K562 (cell line): ENCODE data around the gene IFNGR2. TPM values are rescaled to one million over a fixed set of nuclear protein-coding genes. Genes with fewer than 3 reads are reported as not detected.

Source experiments
- CTBP1 ChIP-seq: fragments of 450-650 bp; IDR thresholded peaks from 2 replicates; pipeline ENCODE4 v1.6.1; 2016; ENCODE audit warnings: borderline replicate concordance
- ELF1 ChIP-seq: fragments of 200-800 bp; sonication (Bioruptor generic); IDR thresholded peaks from 2 replicates; pipeline ENCODE4 v1.6.1; 2016; ENCODE audit warnings: missing genetic modification characterization, missing compliant biosample characterization
- EWSR1 ChIP-seq: fragments of 450-650 bp; IDR thresholded peaks from 2 replicates; pipeline ENCODE4 v1.6.1; 2018; ENCODE audit warnings: borderline replicate concordance, mild to moderate bottlenecking, low read depth, moderate library complexity; ENCODE audit not compliant: partially characterized antibody
- FOXK2 ChIP-seq, 2 experiments: fragments of 450-650 bp; IDR thresholded peaks in 1 of 2; conservative IDR thresholded peaks in 1 of 2; 2 replicates each; pipeline ENCODE4 v1.6.1; 2016; ENCODE audit warnings: low read depth in 2 of 2, mild to moderate bottlenecking in 1 of 2
- KDM5B ChIP-seq: fragments of 200-600 bp; sonication (generic); IDR thresholded peaks from 2 replicates; pipeline ENCODE4 v1.6.1; 2012; ENCODE audit warnings: low read depth, mild to moderate bottlenecking, moderate library complexity, low read length, control low read depth, inconsistent platforms; ENCODE audit not compliant: insufficient replicate concordance
- L3MBTL2 ChIP-seq: fragments of 450-650 bp; IDR thresholded peaks from 2 replicates; pipeline ENCODE4 v1.6.1; 2016; ENCODE audit warnings: mild to moderate bottlenecking, moderate library complexity
- MED1 ChIP-seq: sonication (generic); formaldehyde crosslinking; IDR thresholded peaks from 2 replicates; pipeline ENCODE4 v1.8.1; 2023; ENCODE audit warnings: missing genetic modification reagents, borderline replicate concordance
- NFIX ChIP-seq: fragments of 250-450 bp; sonication (Bioruptor Pico); IDR thresholded peaks from 2 replicates; pipeline ENCODE4 v1.4.0; 2020; ENCODE audit warnings: low read depth, mild to moderate bottlenecking, moderate library complexity
- POLR2A ChIP-seq: fragments of 450-650 bp; conservative IDR thresholded peaks from 2 replicates; pipeline ENCODE4 v1.6.1; 2016
- POLR2B ChIP-seq: fragments of 450-650 bp; IDR thresholded peaks from 2 replicates; pipeline ENCODE4 v1.6.1; 2018; ENCODE audit warnings: low read depth; ENCODE audit not compliant: partially characterized antibody
- RAD51 ChIP-seq: fragments of 450-650 bp; IDR thresholded peaks from 2 replicates; pipeline ENCODE4 v1.7.1; 2016; ENCODE audit warnings: low read depth, mild to moderate bottlenecking, borderline replicate concordance
- ZNF75A ChIP-seq: fragments of 450-650 bp; formaldehyde crosslinking; IDR thresholded peaks from 2 replicates; pipeline ENCODE4 v1.4.0; 2020; ENCODE audit warnings: mild to moderate bottlenecking
- polyA plus RNA-seq, 8 experiments: library from polyadenylated mRNA; depleted of rRNA in 4 of 8; stranded (reverse) in 5 of 8; unstranded in 3 of 8; fragments of >200 nt; fragmentation: Nextera tagmentation in 2 of 8; fragmentation: Illumina TruSeq in 1 of 8; extraction: Ambion mirVana in 2 of 8; extraction: Trizol in 1 of 8; gene quantifications; 2 replicates each; pipeline versions ENCODE4 v1.2.1 to v1.2.3, GENCODE V29; 2011 to 2014; ENCODE audit warnings: inconsistent platforms in 1 of 8, missing spikeins in 1 of 8
- total RNA-seq, 7 experiments: library from RNA; depleted of rRNA in 6 of 7; stranded (reverse); fragments of >200 nt in 6 of 7; fragmentation: Illumina TruSeq in 2 of 7; extraction: Trizol in 2 of 7; gene quantifications; 2 replicates each; pipeline versions ENCODE4 v1.2.1 to v1.2.3, GENCODE V29; 2011 to 2021; ENCODE audit warnings: low replicate concordance in 1 of 7
- TF ChIP-seq, protein P1 (sequence below): fragments of 450-650 bp; formaldehyde crosslinking; IDR thresholded peaks from 2 replicates; pipeline ENCODE4 v1.4.0; 2022; ENCODE audit warnings: missing genetic modification characterization
- TF ChIP-seq, protein P2 (sequence below): fragments of 450-650 bp; formaldehyde crosslinking; conservative IDR thresholded peaks from 2 replicates; pipeline ENCODE4 v1.4.0; 2022; ENCODE audit warnings: mild to moderate bottlenecking, missing genetic modification characterization
- TF ChIP-seq, protein P3 (sequence below), 2 experiments: fragments of 450-650 bp; conservative IDR thresholded peaks; 2 replicates each; pipeline ENCODE4 v1.6.1; 2017; ENCODE audit warnings: mild to moderate bottlenecking in 2 of 2, moderate library complexity in 2 of 2
- TF ChIP-seq, protein P4 (sequence below): sonication (generic); formaldehyde crosslinking; IDR thresholded peaks from 2 replicates; pipeline ENCODE4 v1.8.1; 2023; ENCODE audit warnings: mild to moderate bottlenecking, missing genetic modification reagents

The IFNGR2 gene
- total and polyA plus RNA-seq, 9 of the 15 experiments (the other 6 are each of a cell fraction or from before 2014, with no cell fraction given): 6.7 to 58.0 (median 28.5) TPM

DNA sequence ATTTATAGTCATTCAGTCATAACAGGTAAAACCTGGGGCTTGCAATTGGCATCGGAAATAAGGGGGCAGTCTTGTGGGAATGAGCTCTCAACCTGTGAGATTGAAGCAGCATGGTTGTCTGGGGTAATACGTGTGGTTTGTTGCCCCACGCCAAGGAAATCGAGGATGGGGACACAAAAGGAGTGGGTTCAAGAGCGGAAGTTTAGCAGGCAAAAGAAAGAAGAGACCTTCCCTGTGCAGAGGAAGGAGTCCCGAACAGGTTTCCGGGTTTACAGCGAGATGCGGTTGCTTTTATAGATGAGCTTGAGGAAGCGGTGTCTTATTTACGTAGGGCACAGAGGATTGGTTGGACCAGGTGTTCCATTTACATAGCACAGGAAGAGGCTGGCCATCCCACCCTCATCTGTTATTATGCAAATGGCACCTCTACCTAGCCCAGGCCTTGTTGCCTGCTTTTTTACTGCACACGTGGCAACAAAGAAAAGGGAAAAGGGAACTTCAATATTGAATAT, 41.1 kb upstream of the IFNGR2 start (continued):
- TF ChIP-seq, protein P1, sequence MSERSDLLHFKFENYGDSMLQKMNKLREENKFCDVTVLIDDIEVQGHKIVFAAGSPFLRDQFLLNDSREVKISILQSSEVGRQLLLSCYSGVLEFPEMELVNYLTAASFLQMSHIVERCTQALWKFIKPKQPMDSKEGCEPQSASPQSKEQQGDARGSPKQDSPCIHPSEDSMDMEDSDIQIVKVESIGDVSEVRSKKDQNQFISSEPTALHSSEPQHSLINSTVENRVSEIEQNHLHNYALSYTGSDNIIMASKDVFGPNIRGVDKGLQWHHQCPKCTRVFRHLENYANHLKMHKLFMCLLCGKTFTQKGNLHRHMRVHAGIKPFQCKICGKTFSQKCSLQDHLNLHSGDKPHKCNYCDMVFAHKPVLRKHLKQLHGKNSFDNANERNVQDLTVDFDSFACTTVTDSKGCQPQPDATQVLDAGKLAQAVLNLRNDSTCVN (CRISPR knock-in tag): 0 out of 2 replicates have a peak, but pooled peaks have one; percentile 25
- TF ChIP-seq, protein P2, sequence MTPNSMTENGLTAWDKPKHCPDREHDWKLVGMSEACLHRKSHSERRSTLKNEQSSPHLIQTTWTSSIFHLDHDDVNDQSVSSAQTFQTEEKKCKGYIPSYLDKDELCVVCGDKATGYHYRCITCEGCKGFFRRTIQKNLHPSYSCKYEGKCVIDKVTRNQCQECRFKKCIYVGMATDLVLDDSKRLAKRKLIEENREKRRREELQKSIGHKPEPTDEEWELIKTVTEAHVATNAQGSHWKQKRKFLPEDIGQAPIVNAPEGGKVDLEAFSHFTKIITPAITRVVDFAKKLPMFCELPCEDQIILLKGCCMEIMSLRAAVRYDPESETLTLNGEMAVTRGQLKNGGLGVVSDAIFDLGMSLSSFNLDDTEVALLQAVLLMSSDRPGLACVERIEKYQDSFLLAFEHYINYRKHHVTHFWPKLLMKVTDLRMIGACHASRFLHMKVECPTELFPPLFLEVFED (CRISPR knock-in tag): 0 out of 2 replicates have a peak, but pooled peaks have one; percentile 67
- TF ChIP-seq KDM5B: peak; percentile 87
- no peak for TF ChIP-seq EWSR1
- peak; percentile 73 for TF ChIP-seq POLR2A
- TF ChIP-seq POLR2B: peak; percentile 52
- TF ChIP-seq, protein P3, sequence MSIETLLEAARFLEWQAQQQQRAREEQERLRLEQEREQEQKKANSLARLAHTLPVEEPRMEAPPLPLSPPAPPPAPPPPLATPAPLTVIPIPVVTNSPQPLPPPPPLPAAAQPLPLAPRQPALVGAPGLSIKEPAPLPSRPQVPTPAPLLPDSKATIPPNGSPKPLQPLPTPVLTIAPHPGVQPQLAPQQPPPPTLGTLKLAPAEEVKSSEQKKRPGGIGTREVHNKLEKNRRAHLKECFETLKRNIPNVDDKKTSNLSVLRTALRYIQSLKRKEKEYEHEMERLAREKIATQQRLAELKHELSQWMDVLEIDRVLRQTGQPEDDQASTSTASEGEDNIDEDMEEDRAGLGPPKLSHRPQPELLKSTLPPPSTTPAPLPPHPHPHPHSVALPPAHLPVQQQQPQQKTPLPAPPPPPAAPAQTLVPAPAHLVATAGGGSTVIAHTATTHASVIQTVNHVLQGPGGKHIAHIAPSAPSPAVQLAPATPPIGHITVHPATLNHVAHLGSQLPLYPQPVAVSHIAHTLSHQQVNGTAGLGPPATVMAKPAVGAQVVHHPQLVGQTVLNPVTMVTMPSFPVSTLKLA (conservative IDR thresholded peaks at IDR 0.05): 0 out of 4 replicates have a peak, but pooled peaks of 1 of the 2 experiments have one; percentile 13
- no peak for TF ChIP-seq MED1 (CRISPR knock-in tag)
- TF ChIP-seq FOXK2 (conservative IDR thresholded peaks at IDR 0.05 in 1 of 2, IDR thresholded peaks at IDR 0.05 in 1 of 2; ENCODE audit: low read depth in 2 of 2): peak in 1 of 2 experiments; percentile 37; a peak in 1 of 4 replicates
- TF ChIP-seq ELF1 (tag): peak; percentile 18; the same call in 1 of the 2 replicates
- no peak for TF ChIP-seq RAD51
- no peak for TF ChIP-seq NFIX (CRISPR knock-in tag)
- 0 out of 2 replicates have a peak, but pooled peaks have one; percentile 11 for TF ChIP-seq L3MBTL2
- 0 out of 2 replicates have a peak, but pooled peaks have one; percentile 51 for TF ChIP-seq ZNF75A (CRISPR knock-in tag)
- TF ChIP-seq, protein P4, sequence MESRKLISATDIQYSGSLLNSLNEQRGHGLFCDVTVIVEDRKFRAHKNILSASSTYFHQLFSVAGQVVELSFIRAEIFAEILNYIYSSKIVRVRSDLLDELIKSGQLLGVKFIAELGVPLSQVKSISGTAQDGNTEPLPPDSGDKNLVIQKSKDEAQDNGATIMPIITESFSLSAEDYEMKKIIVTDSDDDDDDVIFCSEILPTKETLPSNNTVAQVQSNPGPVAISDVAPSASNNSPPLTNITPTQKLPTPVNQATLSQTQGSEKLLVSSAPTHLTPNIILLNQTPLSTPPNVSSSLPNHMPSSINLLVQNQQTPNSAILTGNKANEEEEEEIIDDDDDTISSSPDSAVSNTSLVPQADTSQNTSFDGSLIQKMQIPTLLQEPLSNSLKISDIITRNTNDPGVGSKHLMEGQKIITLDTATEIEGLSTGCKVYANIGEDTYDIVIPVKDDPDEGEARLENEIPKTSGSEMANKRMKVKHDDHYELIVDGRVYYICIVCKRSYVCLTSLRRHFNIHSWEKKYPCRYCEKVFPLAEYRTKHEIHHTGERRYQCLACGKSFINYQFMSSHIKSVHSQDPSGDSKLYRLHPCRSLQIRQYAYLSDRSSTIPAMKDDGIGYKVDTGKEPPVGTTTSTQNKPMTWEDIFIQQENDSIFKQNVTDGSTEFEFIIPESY: no peak
- no peak for TF ChIP-seq CTBP1
